Measurements from ENCODE around the gene TMCC2. TPM values are rescaled to one million over a fixed set of nuclear protein-coding genes. Genes with fewer than 3 reads are reported as not detected.

TMCC2 gene
- total and polyA plus RNA-seq, 9 donors = 6.1 to 13.4 (median 10.7) TPM

GRCh38 chr1:205237526-205238484 is 10.1 kb downstream of the TMCC2 start:
- Histone ChIP-seq H3K4me1 (ENCODE audit: control insufficient read depth, insufficient read depth, low read length) (peaks cover 63% of the 10 kb centered on the region), H3K9me3 (replicated peaks; ENCODE audit: control insufficient read depth, low read depth, low read length) (no peaks in the 10 kb centered on the region), H3K27me3 (ENCODE audit: control insufficient read depth, insufficient read depth, low read length) (no peaks in the 10 kb centered on the region), H3K36me3 (ENCODE audit: control insufficient read depth, insufficient read depth, low read length) (no peaks in the 10 kb centered on the region), H3K27ac (ENCODE audit: low read length) (no peak overlapping the region), H3K4me3 (ENCODE audit: low read length) (no peak overlapping the region)
- DNase-seq = no peak
- WGBS (ENCODE audit: insufficient coverage) = 74% methylated on average over 7 of the region's 12 CpGs

- Histone ChIP-seq H3K36me3 (ENCODE audit: control insufficient read depth, insufficient read depth, low read length) (no peaks in the 10 kb centered on the region), H3K9me3 (replicated peaks; ENCODE audit: control insufficient read depth, low read depth, low read length) (no peaks in the 10 kb centered on the region), H3K27ac (ENCODE audit: low read length) (peak overlapping the region; percentile 10), H3K27me3 (ENCODE audit: control insufficient read depth, insufficient read depth, low read length) (no peaks in the 10 kb centered on the region), H3K4me1 (ENCODE audit: control insufficient read depth, insufficient read depth, low read length) (peaks cover 71% of the 10 kb centered on the region), H3K4me3 (ENCODE audit: low read length) (no peak overlapping the region)
- DNase-seq = peak; percentile 64
- 22% methylated on average over 3 of the region's 3 CpGs for WGBS (ENCODE audit: insufficient coverage)
Observed at GRCh38 chr1:205239078-205239477, 11.3 kb downstream of the TMCC2 start.

- DNase-seq = peak; percentile 89
- peaks cover 74% of the 10 kb centered on the region for H3K4me1 ChIP-seq (ENCODE audit: control insufficient read depth, insufficient read depth, low read length)
Observed at GRCh38 chr1:205240118-205240517, 12.4 kb downstream of the TMCC2 start.

GRCh38 chr1:205240569-205240968 is 12.8 kb downstream of the TMCC2 start:
- no peak overlapping the region for H3K4me3 ChIP-seq (ENCODE audit: low read length)
- no peaks in the 10 kb centered on the region for H3K9me3 ChIP-seq (replicated peaks; ENCODE audit: control insufficient read depth, low read depth, low read length)
- no peaks in the 10 kb centered on the region for H3K36me3 ChIP-seq (ENCODE audit: control insufficient read depth, insufficient read depth, low read length)
- 89% methylated on average over 3 of the region's 3 CpGs for WGBS (ENCODE audit: insufficient coverage)
- H3K27ac ChIP-seq (ENCODE audit: low read length) = peak overlapping the region; percentile 54
- peaks cover 71% of the 10 kb centered on the region for H3K4me1 ChIP-seq (ENCODE audit: control insufficient read depth, insufficient read depth, low read length)
- H3K27me3 ChIP-seq (ENCODE audit: control insufficient read depth, insufficient read depth, low read length) = no peaks in the 10 kb centered on the region
- DNase-seq = no peak

More at GRCh38 chr1:205240118-205240517, 12.4 kb downstream of the TMCC2 start:
- WGBS (ENCODE audit: insufficient coverage) = 71% methylated on average over 6 of the region's 6 CpGs
- Histone ChIP-seq H3K27me3 (ENCODE audit: control insufficient read depth, insufficient read depth, low read length) (no peaks in the 10 kb centered on the region), H3K9me3 (replicated peaks; ENCODE audit: control insufficient read depth, low read depth, low read length) (no peaks in the 10 kb centered on the region), H3K36me3 (ENCODE audit: control insufficient read depth, insufficient read depth, low read length) (no peaks in the 10 kb centered on the region), H3K27ac (ENCODE audit: low read length) (peak overlapping the region; percentile 54), H3K4me3 (ENCODE audit: low read length) (no peak overlapping the region)

- Histone ChIP-seq H3K4me1 (ENCODE audit: control insufficient read depth, insufficient read depth, low read length) (peaks cover 70% of the 10 kb centered on the region), H3K9me3 (replicated peaks; ENCODE audit: control insufficient read depth, low read depth, low read length) (no peaks in the 10 kb centered on the region), H3K27me3 (ENCODE audit: control insufficient read depth, insufficient read depth, low read length) (no peaks in the 10 kb centered on the region), H3K4me3 (ENCODE audit: low read length) (peak overlapping the region; percentile 5), H3K36me3 (ENCODE audit: control insufficient read depth, insufficient read depth, low read length) (no peaks in the 10 kb centered on the region), H3K27ac (ENCODE audit: low read length) (no peak overlapping the region)
- 81% methylated on average over 36 of the region's 36 CpGs for WGBS (ENCODE audit: insufficient coverage)
- DNase-seq = peak; percentile 69
Observed at GRCh38 chr1:205241366-205242030, 13.8 kb downstream of the TMCC2 start.

- H3K27ac ChIP-seq (ENCODE audit: low read length) = no peak overlapping the region
- no peak overlapping the region for H3K4me3 ChIP-seq (ENCODE audit: low read length)
- H3K27me3 ChIP-seq (ENCODE audit: control insufficient read depth, insufficient read depth, low read length) = no peaks in the 10 kb centered on the region
- peaks cover 70% of the 10 kb centered on the region for H3K4me1 ChIP-seq (ENCODE audit: control insufficient read depth, insufficient read depth, low read length)
- no peak for DNase-seq
- no peaks in the 10 kb centered on the region for H3K36me3 ChIP-seq (ENCODE audit: control insufficient read depth, insufficient read depth, low read length)
- no peaks in the 10 kb centered on the region for H3K9me3 ChIP-seq (replicated peaks; ENCODE audit: control insufficient read depth, low read depth, low read length)
- 80% methylated on average over 6 of the region's 8 CpGs for WGBS (ENCODE audit: insufficient coverage)
Observed at GRCh38 chr1:205243350-205244191, 15.8 kb downstream of the TMCC2 start.

GRCh38 chr1:205244384-205244783 is 16.6 kb downstream of the TMCC2 start:
- Histone ChIP-seq H3K9me3 (replicated peaks; ENCODE audit: control insufficient read depth, low read depth, low read length) (no peaks in the 10 kb centered on the region), H3K36me3 (ENCODE audit: control insufficient read depth, insufficient read depth, low read length) (no peaks in the 10 kb centered on the region), H3K4me3 (ENCODE audit: low read length) (no peak overlapping the region), H3K4me1 (ENCODE audit: control insufficient read depth, insufficient read depth, low read length) (peaks cover 70% of the 10 kb centered on the region), H3K27me3 (ENCODE audit: control insufficient read depth, insufficient read depth, low read length) (no peaks in the 10 kb centered on the region), H3K27ac (ENCODE audit: low read length) (no peak overlapping the region)
- no peak for DNase-seq
- 63% methylated on average over 3 of the region's 4 CpGs for WGBS (ENCODE audit: insufficient coverage)

GRCh38 chr1:205245096-205245495 is 17.4 kb downstream of the TMCC2 start:
- 81% methylated on average over 5 of the region's 7 CpGs for WGBS (ENCODE audit: insufficient coverage)
- Histone ChIP-seq H3K36me3 (ENCODE audit: control insufficient read depth, insufficient read depth, low read length) (no peaks in the 10 kb centered on the region), H3K27me3 (ENCODE audit: control insufficient read depth, insufficient read depth, low read length) (no peaks in the 10 kb centered on the region), H3K9me3 (replicated peaks; ENCODE audit: control insufficient read depth, low read depth, low read length) (no peaks in the 10 kb centered on the region), H3K4me3 (ENCODE audit: low read length) (no peak overlapping the region), H3K27ac (ENCODE audit: low read length) (no peak overlapping the region), H3K4me1 (ENCODE audit: control insufficient read depth, insufficient read depth, low read length) (peaks cover 76% of the 10 kb centered on the region)
- DNase-seq = no peak

GRCh38 chr1:205246351-205247119 is 18.8 kb downstream of the TMCC2 start:
- 67% methylated on average over 7 of the region's 10 CpGs for WGBS (ENCODE audit: insufficient coverage)
- no peaks in the 10 kb centered on the region for H3K9me3 ChIP-seq (replicated peaks; ENCODE audit: control insufficient read depth, low read depth, low read length)
- no peaks in the 10 kb centered on the region for H3K27me3 ChIP-seq (ENCODE audit: control insufficient read depth, insufficient read depth, low read length)
- H3K4me1 ChIP-seq (ENCODE audit: control insufficient read depth, insufficient read depth, low read length) = peaks cover 78% of the 10 kb centered on the region
- no peaks in the 10 kb centered on the region for H3K36me3 ChIP-seq (ENCODE audit: control insufficient read depth, insufficient read depth, low read length)
- no peak overlapping the region for H3K4me3 ChIP-seq (ENCODE audit: low read length)
- no peak for DNase-seq
- H3K27ac ChIP-seq (ENCODE audit: low read length) = peak overlapping the region; percentile 82

Data from muscle of leg (tissue), 11 donors.